Astrocyte (in vitro differentiated cells and primary cell): Measurements from ENCODE around the gene SPO11. TPM values are rescaled to one million over a fixed set of nuclear protein-coding genes. Genes with fewer than 3 reads are reported as not detected.

Experiments used
- DNase-seq: peaks from one replicate; pipeline ENCODE4 v3.0.0-alpha.2; 2010; ENCODE audit warnings: low read depth
- FAIRE-seq: peaks from 2 replicates; lab custom pipeline; 2011; peaks lifted over from hg19 to GRCh38; lab: Jason Lieb, UNC
- H2AFZ ChIP-seq: 2 replicates; pipeline ENCODE4 v1.6.0; 2012; ENCODE audit warnings: low read depth, low read length, inconsistent platforms
- H3K27ac ChIP-seq: 2 replicates; pipeline ENCODE4 v1.5.1; 2011; ENCODE audit warnings: low read depth, low read length, inconsistent platforms
- H3K27me3 ChIP-seq: 2 replicates; pipeline ENCODE4 v1.6.0; 2011; ENCODE audit warnings: low read length, inconsistent platforms; ENCODE audit not compliant: insufficient read depth
- H3K36me3 ChIP-seq: 2 replicates; pipeline ENCODE4 v1.5.1; 2011; ENCODE audit warnings: low read length, inconsistent platforms; ENCODE audit not compliant: insufficient read depth
- H3K4me1 ChIP-seq: 2 replicates; pipeline ENCODE4 v1.5.1; 2011; ENCODE audit warnings: low read length, inconsistent platforms; ENCODE audit not compliant: insufficient read depth
- H3K4me2 ChIP-seq: 2 replicates; pipeline ENCODE4 v1.6.0; 2012; ENCODE audit warnings: low read length, inconsistent platforms
- H3K4me3 ChIP-seq: 2 replicates; pipeline ENCODE4 v1.5.1; 2011; ENCODE audit warnings: low read depth, mild to moderate bottlenecking, low read length, inconsistent platforms; ENCODE audit not compliant: insufficient read depth
- H3K79me2 ChIP-seq: 2 replicates; pipeline ENCODE4 v1.6.0; 2012; ENCODE audit warnings: mild to moderate bottlenecking, low read length, inconsistent platforms; ENCODE audit not compliant: insufficient read depth
- H3K9ac ChIP-seq: 2 replicates; pipeline ENCODE4 v1.6.0; 2012; ENCODE audit warnings: mild to moderate bottlenecking, low read length, inconsistent platforms
- H3K9me3 ChIP-seq: 2 replicates; pipeline ENCODE4 v1.5.1; 2012; ENCODE audit warnings: low read depth, mild to moderate bottlenecking, low read length, inconsistent platforms; ENCODE audit not compliant: insufficient read depth
- H4K20me1 ChIP-seq: 2 replicates; pipeline ENCODE4 v1.6.0; 2012; ENCODE audit warnings: low read length, inconsistent platforms; ENCODE audit not compliant: insufficient read depth
- H3K27ac Mint-ChIP-seq: one replicate; pipeline ENCODE4 v1.8.0; 2021; ENCODE audit warnings: mild to moderate bottlenecking, mixed read lengths; ENCODE audit not compliant: unreplicated experiment
- H3K27me3 Mint-ChIP-seq: one replicate; pipeline ENCODE4 v1.8.0; 2021; ENCODE audit warnings: low read depth, mixed read lengths; ENCODE audit not compliant: unreplicated experiment
- H3K36me3 Mint-ChIP-seq: one replicate; pipeline ENCODE4 v1.8.0; 2021; ENCODE audit warnings: low read depth, mixed read lengths; ENCODE audit not compliant: unreplicated experiment
- H3K4me1 Mint-ChIP-seq: one replicate; pipeline ENCODE4 v1.8.0; 2021; ENCODE audit warnings: low read depth, mixed read lengths; ENCODE audit not compliant: unreplicated experiment
- H3K4me3 Mint-ChIP-seq: one replicate; pipeline ENCODE4 v1.8.0; 2021; ENCODE audit warnings: mild to moderate bottlenecking, moderate library complexity, mixed read lengths; ENCODE audit not compliant: unreplicated experiment
- H3K9me3 Mint-ChIP-seq: one replicate; pipeline ENCODE4 v1.8.0; 2021; ENCODE audit warnings: mild to moderate bottlenecking, mixed read lengths; ENCODE audit not compliant: unreplicated experiment
- EZH2 ChIP-seq: IDR thresholded peaks from 2 replicates; pipeline ENCODE4 v1.6.1; 2012; ENCODE audit warnings: mild to moderate bottlenecking, low read length, inconsistent platforms; ENCODE audit not compliant: insufficient read depth
- total RNA-seq: library from RNA; stranded (reverse); gene quantifications from 2 replicates; pipeline ENCODE4 v1.2.1, GENCODE V29; 2021
- TF ChIP-seq, protein P1 (sequence below): IDR thresholded peaks from 2 replicates; pipeline ENCODE4 v1.5.1; 2011; ENCODE audit warnings: low read depth, mild to moderate bottlenecking, inconsistent platforms, low read length, moderate library complexity; ENCODE audit not compliant: insufficient read depth

The SPO11 gene
- total RNA-seq, 1 donor from 2014 or later = not detected

DNA sequence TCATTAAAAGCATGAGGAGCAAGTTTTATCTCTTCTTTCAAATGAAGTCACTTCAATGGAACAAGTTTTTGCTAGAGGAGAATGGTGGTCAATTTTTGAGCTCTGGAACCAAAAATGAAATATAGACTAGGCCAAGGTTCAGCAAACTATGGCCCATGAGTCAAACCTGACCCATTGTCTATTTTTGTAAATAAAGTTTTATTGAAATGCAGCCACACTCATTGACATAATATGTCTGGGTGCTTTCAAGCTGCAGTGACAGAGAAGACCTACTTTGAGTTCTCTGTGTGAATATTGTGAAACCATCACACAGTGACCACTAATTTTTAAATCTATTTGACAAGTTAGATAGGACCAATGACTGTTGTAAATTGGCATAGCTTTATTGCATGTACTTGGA lies 34.8 kb downstream of the SPO11 start:
- Histone ChIP-seq H3K27ac (no peak overlapping the region), H4K20me1 (peaks cover 20% of the 10 kb centered on the region), H3K79me2 (peaks cover 31% of the 10 kb centered on the region), H3K27me3 (no peaks in the 10 kb centered on the region), H2AFZ (no peak overlapping the region), H3K9ac (no peak overlapping the region), H3K4me2 (no peak overlapping the region), H3K36me3 (peaks cover 54% of the 10 kb centered on the region), H3K4me3 (no peak overlapping the region), H3K4me1 (peaks cover 11% of the 10 kb centered on the region), H3K9me3 (no peaks in the 10 kb centered on the region)
- no peak overlapping the region for H3K4me3 Mint-ChIP-seq
- DNase-seq (no peak), FAIRE-seq (no peak)
- H3K27ac Mint-ChIP-seq = no peak overlapping the region
- peaks cover 17% of the 10 kb centered on the region for H3K36me3 Mint-ChIP-seq
- TF ChIP-seq, protein P1, sequence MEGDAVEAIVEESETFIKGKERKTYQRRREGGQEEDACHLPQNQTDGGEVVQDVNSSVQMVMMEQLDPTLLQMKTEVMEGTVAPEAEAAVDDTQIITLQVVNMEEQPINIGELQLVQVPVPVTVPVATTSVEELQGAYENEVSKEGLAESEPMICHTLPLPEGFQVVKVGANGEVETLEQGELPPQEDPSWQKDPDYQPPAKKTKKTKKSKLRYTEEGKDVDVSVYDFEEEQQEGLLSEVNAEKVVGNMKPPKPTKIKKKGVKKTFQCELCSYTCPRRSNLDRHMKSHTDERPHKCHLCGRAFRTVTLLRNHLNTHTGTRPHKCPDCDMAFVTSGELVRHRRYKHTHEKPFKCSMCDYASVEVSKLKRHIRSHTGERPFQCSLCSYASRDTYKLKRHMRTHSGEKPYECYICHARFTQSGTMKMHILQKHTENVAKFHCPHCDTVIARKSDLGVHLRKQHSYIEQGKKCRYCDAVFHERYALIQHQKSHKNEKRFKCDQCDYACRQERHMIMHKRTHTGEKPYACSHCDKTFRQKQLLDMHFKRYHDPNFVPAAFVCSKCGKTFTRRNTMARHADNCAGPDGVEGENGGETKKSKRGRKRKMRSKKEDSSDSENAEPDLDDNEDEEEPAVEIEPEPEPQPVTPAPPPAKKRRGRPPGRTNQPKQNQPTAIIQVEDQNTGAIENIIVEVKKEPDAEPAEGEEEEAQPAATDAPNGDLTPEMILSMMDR = no peak
- no peak for TF ChIP-seq EZH2
- no peaks in the 10 kb centered on the region for H3K27me3 Mint-ChIP-seq
- H3K4me1 Mint-ChIP-seq = no peaks in the 10 kb centered on the region
- H3K9me3 Mint-ChIP-seq = no peaks in the 10 kb centered on the region

DNA sequence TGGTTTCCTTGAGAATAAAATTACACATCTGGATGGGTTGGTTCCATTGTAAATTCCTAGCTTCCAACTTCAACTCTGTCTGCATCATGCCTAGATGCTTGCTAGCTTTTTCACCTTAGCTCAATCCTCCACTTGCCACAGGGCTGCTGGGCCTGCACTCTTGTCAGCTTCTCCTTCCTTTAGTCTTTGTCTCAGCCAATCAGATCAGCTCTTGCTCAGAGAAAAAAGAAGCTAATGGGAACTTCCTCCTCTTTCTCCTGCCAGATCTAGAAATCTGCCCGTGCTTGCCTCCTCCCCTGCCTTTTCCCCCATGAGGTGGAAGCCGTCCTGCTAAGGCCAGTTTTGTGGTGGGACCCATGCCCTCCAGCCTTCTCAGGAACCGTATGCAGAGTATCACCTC lies 40.0 kb downstream of the SPO11 start:
- no peaks in the 10 kb centered on the region for H3K9me3 ChIP-seq
- no peak for TF ChIP-seq EZH2
- TF ChIP-seq, protein P1 = no peak
- H3K79me2 ChIP-seq = peaks cover 1% of the 10 kb centered on the region
- no peaks in the 10 kb centered on the region for H4K20me1 ChIP-seq
- no peak overlapping the region for H2AFZ ChIP-seq
- peaks cover 61% of the 10 kb centered on the region for H3K36me3 ChIP-seq
- H3K4me3 ChIP-seq = no peak overlapping the region
- H3K4me1 ChIP-seq = no peaks in the 10 kb centered on the region
- H3K27me3 Mint-ChIP-seq = no peaks in the 10 kb centered on the region
- H3K4me1 Mint-ChIP-seq = no peaks in the 10 kb centered on the region
- H3K4me3 Mint-ChIP-seq = no peak overlapping the region
- H3K9me3 Mint-ChIP-seq = no peaks in the 10 kb centered on the region
- H3K27ac ChIP-seq = no peak overlapping the region
- H3K9ac ChIP-seq = no peak overlapping the region
- no peaks in the 10 kb centered on the region for H3K27me3 ChIP-seq
- FAIRE-seq = no peak
- no peak for DNase-seq
- H3K36me3 Mint-ChIP-seq = peaks cover 35% of the 10 kb centered on the region
- H3K27ac Mint-ChIP-seq = no peak overlapping the region
- H3K4me2 ChIP-seq = no peak overlapping the region

DNA sequence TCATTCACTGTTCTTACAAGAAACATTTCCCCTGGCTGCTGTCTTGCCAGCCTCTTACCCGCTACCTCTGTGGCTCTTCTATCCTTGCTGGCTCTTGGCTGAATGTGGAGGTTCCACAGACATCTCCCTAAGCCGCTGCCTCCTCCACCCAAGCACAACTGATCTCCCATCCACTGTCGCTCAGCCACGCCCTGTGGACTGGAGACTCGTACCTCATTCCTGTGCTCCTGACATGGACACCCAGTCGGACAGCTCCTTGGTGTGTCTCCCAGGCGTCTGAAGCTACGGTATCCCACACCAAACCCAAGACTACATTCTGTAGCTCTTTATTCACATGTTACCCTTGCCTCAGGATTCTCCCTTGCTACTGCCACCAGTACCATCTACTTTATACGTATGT lies 40.7 kb downstream of the SPO11 start:
- FAIRE-seq = no peak

More for the DNA sequence above, 40.7 kb downstream of the SPO11 start:
- Histone ChIP-seq H3K27ac (no peak overlapping the region), H3K9ac (no peak overlapping the region), H3K36me3 (peaks cover 60% of the 10 kb centered on the region), H3K4me1 (no peaks in the 10 kb centered on the region), H3K27me3 (no peaks in the 10 kb centered on the region), H4K20me1 (peaks cover 2% of the 10 kb centered on the region), H3K9me3 (no peaks in the 10 kb centered on the region), H3K79me2 (no peaks in the 10 kb centered on the region), H3K4me2 (no peak overlapping the region), H3K4me3 (no peak overlapping the region), H2AFZ (no peak overlapping the region)
- TF ChIP-seq, protein P1 = no peak
- TF ChIP-seq EZH2 = no peak
- no peaks in the 10 kb centered on the region for H3K9me3 Mint-ChIP-seq
- no peak for DNase-seq
- no peak overlapping the region for H3K4me3 Mint-ChIP-seq
- no peak overlapping the region for H3K27ac Mint-ChIP-seq
- peaks cover 41% of the 10 kb centered on the region for H3K36me3 Mint-ChIP-seq
- H3K4me1 Mint-ChIP-seq = no peaks in the 10 kb centered on the region
- H3K27me3 Mint-ChIP-seq = no peaks in the 10 kb centered on the region
